PFSK-1 (cell line): Measurements from ENCODE around the gene RALGAPA2.

Experiments used
- FOXP2 ChIP-seq: optimal IDR thresholded peaks from 2 replicates; pipeline ENCODE3; 2011; ENCODE audit warnings: borderline replicate concordance, control low read depth, inconsistent platforms; ENCODE audit not compliant: insufficient read depth; ENCODE audit errors: extremely low read length, extremely low read depth
- POLR2AphosphoS5 ChIP-seq: IDR thresholded peaks from 2 replicates; pipeline ENCODE4 v1.6.1; 2012; ENCODE audit warnings: low read depth, mild to moderate bottlenecking, control low read depth, low read length, moderate library complexity
- REST ChIP-seq, 2 experiments: IDR thresholded peaks; 2 replicates each; pipeline versions ENCODE4 v1.6.1 to v1.8.0; 2011 to 2012; ENCODE audit warnings: low read depth in 2 of 2, low read length in 2 of 2, control low read depth in 1 of 2, inconsistent platforms in 1 of 2, mild to moderate bottlenecking in 1 of 2, moderate library complexity in 1 of 2; ENCODE audit not compliant: insufficient read depth in 1 of 2
- SIN3A ChIP-seq: IDR thresholded peaks from 2 replicates; pipeline ENCODE4 v1.6.1; 2012; ENCODE audit warnings: mild to moderate bottlenecking, low read length, moderate library complexity, borderline replicate concordance; ENCODE audit not compliant: insufficient read depth
- TAF1 ChIP-seq: IDR thresholded peaks from 2 replicates; pipeline ENCODE4 v1.6.1; 2012; ENCODE audit warnings: low read length, control low read depth, borderline replicate concordance; ENCODE audit not compliant: insufficient read depth

The RALGAPA2 gene

GRCh38 chr20:20440886-20441658, 271.4 kb downstream of the RALGAPA2 start:
- TF ChIP-seq SIN3A = no peak
- no peak for TF ChIP-seq TAF1
- no peak for TF ChIP-seq REST (IDR thresholded peaks at IDR 0.05; ENCODE audit: insufficient read depth in 1 of 2, low read depth in 2 of 2, low read length in 2 of 2)
- no peak for TF ChIP-seq POLR2AphosphoS5

GRCh38 chr20:20440481-20440880, 272.0 kb downstream of the RALGAPA2 start:
- TF ChIP-seq REST (IDR thresholded peaks at IDR 0.05; ENCODE audit: insufficient read depth in 1 of 2, low read depth in 2 of 2, low read length in 2 of 2) = no peak
- no peak for TF ChIP-seq TAF1
- no peak for TF ChIP-seq SIN3A
- TF ChIP-seq FOXP2 = no peak
- TF ChIP-seq POLR2AphosphoS5 = no peak

GRCh38 chr20:20439602-20440190, 272.7 kb downstream of the RALGAPA2 start:
- TF ChIP-seq TAF1 (no peak), POLR2AphosphoS5 (no peak), REST (IDR thresholded peaks at IDR 0.05; ENCODE audit: insufficient read depth in 1 of 2, low read depth in 2 of 2, low read length in 2 of 2) (no peak)

GRCh38 chr20:20437314-20437713, 275.1 kb downstream of the RALGAPA2 start:
- TF ChIP-seq FOXP2 = no peak
- no peak for TF ChIP-seq POLR2AphosphoS5
- TF ChIP-seq TAF1 = no peak
- TF ChIP-seq REST (IDR thresholded peaks at IDR 0.05; ENCODE audit: insufficient read depth in 1 of 2, low read depth in 2 of 2, low read length in 2 of 2) = no peak
- TF ChIP-seq SIN3A = no peak

GRCh38 chr20:20436689-20437088, 275.8 kb downstream of the RALGAPA2 start:
- no peak for TF ChIP-seq SIN3A
- no peak for TF ChIP-seq POLR2AphosphoS5
- TF ChIP-seq TAF1 = no peak
- no peak for TF ChIP-seq FOXP2
- TF ChIP-seq REST (IDR thresholded peaks at IDR 0.05; ENCODE audit: insufficient read depth in 1 of 2, low read depth in 2 of 2, low read length in 2 of 2) = no peak
